ENCODE measurements around the gene BEAN1.
A peak's percentile ranks its signal among the peaks of the same experiment; 100 is the strongest.

Gene BEAN1

GRCh38 chr16:66395806-66396555 lies 31.1 kb upstream of the BEAN1 start:
- Histone ChIP-seq H3K27me3 (ENCODE audit: control insufficient read depth in 5 of 5, insufficient read depth in 4 of 5, low read length in 5 of 5) (peaks cover 0 to 3% (median 0%) of the 10 kb centered on the region in 5 donors), H3K9me3 (ENCODE audit: control insufficient read depth in 5 of 5, low read length in 5 of 5) (no peaks in the 10 kb centered on the region), H3K4me1 (ENCODE audit: control insufficient read depth in 5 of 5, insufficient read depth in 5 of 5, low read length in 5 of 5) (peaks cover 0 to 40% (median 7%) of the 10 kb centered on the region in 5 donors), H3K27ac (ENCODE audit: low read depth, low read length) (no peak overlapping the region), H3K36me3 (ENCODE audit: control insufficient read depth in 5 of 5, insufficient read depth in 5 of 5, low read length in 5 of 5) (peaks cover 0 to 45% (median 38%) of the 10 kb centered on the region in 5 donors), H3K9ac (ENCODE audit: low read length in 5 of 5) (no peak overlapping the region), H3K4me3 (ENCODE audit: low read depth in 1 of 5, low read length in 5 of 5) (no peak overlapping the region)

DNA sequence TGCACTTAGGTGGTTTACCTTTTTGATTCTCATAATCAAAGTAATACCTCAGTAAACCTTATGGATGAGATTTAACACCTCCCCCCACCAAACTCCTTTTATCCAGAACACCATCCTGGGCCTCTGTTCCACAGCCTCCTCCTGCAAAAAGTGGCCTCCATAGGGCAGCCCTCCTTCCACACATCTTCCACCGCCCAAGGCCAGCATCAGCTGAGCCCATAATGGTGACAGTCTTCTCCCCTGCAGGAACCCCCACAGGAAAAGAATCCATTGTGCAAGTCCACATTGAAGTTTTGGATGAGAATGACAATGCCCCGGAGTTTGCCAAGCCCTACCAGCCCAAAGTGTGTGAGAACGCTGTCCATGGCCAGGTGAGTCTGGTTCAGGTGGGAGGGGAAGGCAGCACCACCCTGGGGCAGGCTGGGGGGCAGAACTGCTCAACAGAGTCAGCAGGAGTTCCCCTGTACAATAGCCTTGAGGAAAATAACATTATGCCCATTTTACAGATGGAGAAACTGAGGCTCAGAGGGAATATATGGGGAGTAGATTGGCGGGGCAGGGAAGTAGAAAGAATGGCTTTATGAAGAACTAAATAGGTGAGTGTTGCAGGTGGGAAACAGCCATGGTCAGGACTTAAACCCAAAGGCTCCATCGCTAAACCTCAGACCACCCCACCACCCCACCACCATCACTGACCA lies 29.2 kb upstream of the BEAN1 start:
- peaks cover 0 to 41% (median 7%) of the 10 kb centered on the region in 5 donors for H3K4me1 ChIP-seq (ENCODE audit: control insufficient read depth in 5 of 5, insufficient read depth in 5 of 5, low read length in 5 of 5)
- no peak overlapping the region for H3K4me3 ChIP-seq (ENCODE audit: low read depth in 1 of 5, low read length in 5 of 5)
- no peak overlapping the region for H3K9ac ChIP-seq (ENCODE audit: low read length in 5 of 5)
- H3K36me3 ChIP-seq (ENCODE audit: control insufficient read depth in 5 of 5, insufficient read depth in 5 of 5, low read length in 5 of 5): peaks cover 0 to 43% (median 24%) of the 10 kb centered on the region in 5 donors
- no peaks in the 10 kb centered on the region for H3K9me3 ChIP-seq (ENCODE audit: control insufficient read depth in 5 of 5, low read length in 5 of 5)
- H3K27ac ChIP-seq (ENCODE audit: low read depth, low read length): no peak overlapping the region
- H3K27me3 ChIP-seq (ENCODE audit: control insufficient read depth in 5 of 5, insufficient read depth in 4 of 5, low read length in 5 of 5): peaks cover 0 to 3% (median 2%) of the 10 kb centered on the region in 5 donors

GRCh38 chr16:66399031-66399430 lies 28.1 kb upstream of the BEAN1 start:
- Histone ChIP-seq H3K4me1 (ENCODE audit: control insufficient read depth in 5 of 5, insufficient read depth in 5 of 5, low read length in 5 of 5) (peaks cover 0 to 45% (median 7%) of the 10 kb centered on the region in 5 donors), H3K27me3 (ENCODE audit: control insufficient read depth in 5 of 5, insufficient read depth in 4 of 5, low read length in 5 of 5) (peaks cover 0 to 3% (median 2%) of the 10 kb centered on the region in 5 donors), H3K27ac (ENCODE audit: low read depth, low read length) (peak overlapping the region; percentile 63), H3K36me3 (ENCODE audit: control insufficient read depth in 5 of 5, insufficient read depth in 5 of 5, low read length in 5 of 5) (peaks cover 0 to 50% (median 33%) of the 10 kb centered on the region in 5 donors), H3K9me3 (ENCODE audit: control insufficient read depth in 5 of 5, low read length in 5 of 5) (no peaks in the 10 kb centered on the region), H3K9ac (ENCODE audit: low read length in 5 of 5) (no peak overlapping the region), H3K4me3 (ENCODE audit: low read depth in 1 of 5, low read length in 5 of 5) (no peak overlapping the region)

- Histone ChIP-seq H3K4me3 (ENCODE audit: low read depth in 1 of 5, low read length in 5 of 5) (no peak overlapping the region), H3K27me3 (ENCODE audit: control insufficient read depth in 5 of 5, insufficient read depth in 4 of 5, low read length in 5 of 5) (peaks cover 0 to 3% (median 2%) of the 10 kb centered on the region in 5 donors), H3K9ac (ENCODE audit: low read length in 5 of 5) (no peak overlapping the region), H3K36me3 (ENCODE audit: control insufficient read depth in 5 of 5, insufficient read depth in 5 of 5, low read length in 5 of 5) (peaks cover 0 to 54% (median 37%) of the 10 kb centered on the region in 5 donors), H3K4me1 (ENCODE audit: control insufficient read depth in 5 of 5, insufficient read depth in 5 of 5, low read length in 5 of 5) (peaks cover 0 to 45% (median 7%) of the 10 kb centered on the region in 5 donors), H3K27ac (ENCODE audit: low read depth, low read length) (peak overlapping the region; percentile 63), H3K9me3 (ENCODE audit: control insufficient read depth in 5 of 5, low read length in 5 of 5) (peaks cover 0 to 2% (median 0%) of the 10 kb centered on the region in 5 donors)
Observed at GRCh38 chr16:66399930-66400329, 27.2 kb upstream of the BEAN1 start.

DNA sequence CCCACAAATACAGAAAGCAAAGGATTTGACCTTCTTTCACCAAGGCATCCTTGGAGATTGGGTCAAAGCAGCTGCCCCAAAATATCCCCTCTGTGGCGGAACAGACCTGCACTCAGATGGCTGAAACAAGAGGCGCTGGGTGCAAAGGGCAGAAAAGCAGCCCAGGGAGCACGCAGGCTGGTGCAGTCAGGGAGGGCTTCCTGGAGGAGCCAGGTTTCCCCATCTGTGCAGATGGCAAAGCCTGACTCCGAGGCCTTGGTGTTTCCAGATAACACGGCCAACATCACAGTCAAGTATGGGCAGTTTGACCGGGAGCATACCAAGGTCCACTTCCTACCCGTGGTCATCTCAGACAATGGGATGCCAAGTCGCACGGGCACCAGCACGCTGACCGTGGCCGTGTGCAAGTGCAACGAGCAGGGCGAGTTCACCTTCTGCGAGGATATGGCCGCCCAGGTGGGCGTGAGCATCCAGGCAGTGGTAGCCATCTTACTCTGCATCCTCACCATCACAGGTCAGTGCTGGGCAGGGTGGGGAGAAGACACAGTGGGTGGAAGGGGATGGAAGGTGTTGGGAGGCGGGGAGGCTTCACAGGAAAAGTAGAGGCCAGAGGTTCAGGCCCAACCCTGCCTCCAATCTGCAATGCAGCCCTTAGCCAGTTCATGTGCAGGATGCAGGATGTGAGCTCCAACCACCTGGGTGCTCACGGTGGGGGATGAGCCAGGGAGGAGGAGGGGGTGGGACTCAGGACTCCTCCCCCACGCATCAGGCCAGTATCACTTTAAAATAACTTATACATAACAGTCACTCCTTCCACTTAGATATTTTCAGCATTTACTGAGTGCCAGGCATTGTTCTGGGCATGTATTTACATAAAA lies 26.4 kb upstream of the BEAN1 start:
- H3K36me3 ChIP-seq (ENCODE audit: control insufficient read depth in 5 of 5, insufficient read depth in 5 of 5, low read length in 5 of 5): peaks cover 0 to 52% (median 35%) of the 10 kb centered on the region in 5 donors
- peaks cover 0 to 3% (median 2%) of the 10 kb centered on the region in 5 donors for H3K27me3 ChIP-seq (ENCODE audit: control insufficient read depth in 5 of 5, insufficient read depth in 4 of 5, low read length in 5 of 5)
- H3K9ac ChIP-seq (ENCODE audit: low read length in 5 of 5): peak overlapping the region in 1 of 5 donors; percentile 18
- H3K9me3 ChIP-seq (ENCODE audit: control insufficient read depth in 5 of 5, low read length in 5 of 5): peaks cover 0 to 5% (median 0%) of the 10 kb centered on the region in 5 donors
- H3K27ac ChIP-seq (ENCODE audit: low read depth, low read length): peak overlapping the region; percentile 54
- peaks cover 0 to 44% (median 7%) of the 10 kb centered on the region in 5 donors for H3K4me1 ChIP-seq (ENCODE audit: control insufficient read depth in 5 of 5, insufficient read depth in 5 of 5, low read length in 5 of 5)
- H3K4me3 ChIP-seq (ENCODE audit: low read depth in 1 of 5, low read length in 5 of 5): no peak overlapping the region

- H3K4me1 ChIP-seq (ENCODE audit: control insufficient read depth in 5 of 5, insufficient read depth in 5 of 5, low read length in 5 of 5): peaks cover 0 to 51% (median 9%) of the 10 kb centered on the region in 5 donors
- H3K9ac ChIP-seq (ENCODE audit: low read length in 5 of 5): no peak overlapping the region
- no peak overlapping the region for H3K4me3 ChIP-seq (ENCODE audit: low read depth in 1 of 5, low read length in 5 of 5)
- H3K9me3 ChIP-seq (ENCODE audit: control insufficient read depth in 5 of 5, low read length in 5 of 5): peaks cover 0 to 5% (median 0%) of the 10 kb centered on the region in 5 donors
- H3K36me3 ChIP-seq (ENCODE audit: control insufficient read depth in 5 of 5, insufficient read depth in 5 of 5, low read length in 5 of 5): peaks cover 0 to 44% (median 28%) of the 10 kb centered on the region in 5 donors
- peaks cover 0 to 5% (median 2%) of the 10 kb centered on the region in 5 donors for H3K27me3 ChIP-seq (ENCODE audit: control insufficient read depth in 5 of 5, insufficient read depth in 4 of 5, low read length in 5 of 5)
- peak overlapping the region; percentile 54 for H3K27ac ChIP-seq (ENCODE audit: low read depth, low read length)
Observed at GRCh38 chr16:66401610-66402009, 25.5 kb upstream of the BEAN1 start.

- Histone ChIP-seq H3K9me3 (ENCODE audit: control insufficient read depth in 5 of 5, low read length in 5 of 5) (peaks cover 0 to 5% (median 0%) of the 10 kb centered on the region in 5 donors), H3K27me3 (ENCODE audit: control insufficient read depth in 5 of 5, insufficient read depth in 4 of 5, low read length in 5 of 5) (peaks cover 0 to 5% (median 2%) of the 10 kb centered on the region in 5 donors), H3K36me3 (ENCODE audit: control insufficient read depth in 5 of 5, insufficient read depth in 5 of 5, low read length in 5 of 5) (peaks cover 0 to 44% (median 28%) of the 10 kb centered on the region in 5 donors), H3K9ac (ENCODE audit: low read length in 5 of 5) (no peak overlapping the region), H3K27ac (ENCODE audit: low read depth, low read length) (no peak overlapping the region), H3K4me1 (ENCODE audit: control insufficient read depth in 5 of 5, insufficient read depth in 5 of 5, low read length in 5 of 5) (peaks cover 0 to 57% (median 15%) of the 10 kb centered on the region in 5 donors), H3K4me3 (ENCODE audit: low read depth in 1 of 5, low read length in 5 of 5) (no peak overlapping the region)
Observed at GRCh38 chr16:66402166-66402565, 24.9 kb upstream of the BEAN1 start.

GRCh38 chr16:66402591-66403230 lies 24.4 kb upstream of the BEAN1 start:
- no peak overlapping the region for H3K4me3 ChIP-seq (ENCODE audit: low read depth in 1 of 5, low read length in 5 of 5)
- H3K27ac ChIP-seq (ENCODE audit: low read depth, low read length): no peak overlapping the region
- peaks cover 0 to 5% (median 2%) of the 10 kb centered on the region in 5 donors for H3K27me3 ChIP-seq (ENCODE audit: control insufficient read depth in 5 of 5, insufficient read depth in 4 of 5, low read length in 5 of 5)
- peaks cover 0 to 57% (median 17%) of the 10 kb centered on the region in 5 donors for H3K4me1 ChIP-seq (ENCODE audit: control insufficient read depth in 5 of 5, insufficient read depth in 5 of 5, low read length in 5 of 5)
- H3K36me3 ChIP-seq (ENCODE audit: control insufficient read depth in 5 of 5, insufficient read depth in 5 of 5, low read length in 5 of 5): peaks cover 0 to 42% (median 26%) of the 10 kb centered on the region in 5 donors
- H3K9ac ChIP-seq (ENCODE audit: low read length in 5 of 5): no peak overlapping the region
- peaks cover 0 to 5% (median 0%) of the 10 kb centered on the region in 5 donors for H3K9me3 ChIP-seq (ENCODE audit: control insufficient read depth in 5 of 5, low read length in 5 of 5)

DNA sequence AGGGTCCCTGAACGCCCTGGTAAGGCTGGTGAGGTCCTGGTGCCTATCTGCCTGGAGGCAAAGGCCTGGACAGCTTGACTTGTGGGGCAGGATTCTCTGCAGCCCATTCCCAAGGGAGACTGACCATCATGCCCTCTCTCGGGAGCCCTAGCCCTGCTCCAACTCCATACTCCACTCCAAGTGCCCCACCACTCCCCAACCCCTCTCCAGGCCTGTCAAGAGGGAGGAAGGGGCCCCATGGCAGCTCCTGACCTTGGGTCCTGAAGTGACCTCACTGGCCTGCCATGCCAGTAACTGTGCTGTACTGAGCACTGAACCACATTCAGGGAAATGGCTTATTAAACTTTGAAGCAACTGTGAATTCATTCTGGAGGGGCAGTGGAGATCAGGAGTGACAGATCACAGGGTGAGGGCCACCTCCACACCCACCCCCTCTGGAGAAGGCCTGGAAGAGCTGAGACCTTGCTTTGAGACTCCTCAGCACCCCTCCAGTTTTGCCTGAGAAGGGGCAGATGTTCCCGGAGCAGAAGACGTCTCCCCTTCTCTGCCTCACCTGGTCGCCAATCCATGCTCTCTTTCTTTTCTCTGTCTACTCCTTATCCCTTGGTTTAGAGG lies 23.5 kb upstream of the BEAN1 start:
- no peak overlapping the region for H3K27ac ChIP-seq (ENCODE audit: low read depth, low read length)

More for the DNA sequence above, 23.5 kb upstream of the BEAN1 start:
- no peak overlapping the region for H3K9ac ChIP-seq (ENCODE audit: low read length in 5 of 5)
- H3K36me3 ChIP-seq (ENCODE audit: control insufficient read depth in 5 of 5, insufficient read depth in 5 of 5, low read length in 5 of 5): peaks cover 0 to 36% (median 21%) of the 10 kb centered on the region in 5 donors
- H3K27me3 ChIP-seq (ENCODE audit: control insufficient read depth in 5 of 5, insufficient read depth in 4 of 5, low read length in 5 of 5): peaks cover 0 to 5% (median 2%) of the 10 kb centered on the region in 5 donors
- H3K4me3 ChIP-seq (ENCODE audit: low read depth in 1 of 5, low read length in 5 of 5): no peak overlapping the region
- H3K9me3 ChIP-seq (ENCODE audit: control insufficient read depth in 5 of 5, low read length in 5 of 5): peaks cover 0 to 5% (median 0%) of the 10 kb centered on the region in 5 donors
- H3K4me1 ChIP-seq (ENCODE audit: control insufficient read depth in 5 of 5, insufficient read depth in 5 of 5, low read length in 5 of 5): peaks cover 0 to 58% (median 23%) of the 10 kb centered on the region in 5 donors

Data from subcutaneous abdominal adipose tissue (tissue), 5 donors.